ENCODE measurements around the gene FBH1. TPM values are rescaled to one million over a fixed set of nuclear protein-coding genes. Genes with fewer than 3 reads are reported as not detected.
A peak's percentile ranks its signal among the peaks of the same experiment; 100 is the strongest.

FBH1 gene
- total RNA-seq, 3 donors from 2014 or later, result 61.2 to 67.9 (median 62.7) TPM

- Mint-ChIP-seq H3K36me3 (ENCODE audit: insufficient read depth) (peaks cover 7% of the 10 kb centered on the region), H3K27me3 (ENCODE audit: low read depth) (no peaks in the 10 kb centered on the region), H3K9me3 (no peaks in the 10 kb centered on the region), H3K4me1 (ENCODE audit: low read depth) (peaks cover 47% of the 10 kb centered on the region), H3K4me3 (no peak overlapping the region)
- ATAC-seq, result no peak
- no peak for DNase-seq
Observed at GRCh38 chr10:5970527-5970926, 80.5 kb downstream of the FBH1 start.

GRCh38 chr10:5971315-5971832 is 81.3 kb downstream of the FBH1 start:
- ATAC-seq, result peak; percentile 42 to 51
- H3K4me3 Mint-ChIP-seq, result peak overlapping the region; percentile 51

GRCh38 chr10:5971886-5972285 is 81.8 kb downstream of the FBH1 start:
- Mint-ChIP-seq H3K9me3 (no peaks in the 10 kb centered on the region), H3K4me1 (ENCODE audit: low read depth) (peaks cover 52% of the 10 kb centered on the region), H3K36me3 (ENCODE audit: insufficient read depth) (peaks cover 7% of the 10 kb centered on the region), H3K4me3 (no peak overlapping the region), H3K27me3 (ENCODE audit: low read depth) (no peaks in the 10 kb centered on the region)
- ATAC-seq, result no peak
- no peak for DNase-seq

More at GRCh38 chr10:5971315-5971832, 81.3 kb downstream of the FBH1 start:
- H3K36me3 Mint-ChIP-seq (ENCODE audit: insufficient read depth), result peaks cover 7% of the 10 kb centered on the region
- no peaks in the 10 kb centered on the region for H3K9me3 Mint-ChIP-seq
- H3K4me1 Mint-ChIP-seq (ENCODE audit: low read depth), result peaks cover 52% of the 10 kb centered on the region
- DNase-seq, result no peak
- no peaks in the 10 kb centered on the region for H3K27me3 Mint-ChIP-seq (ENCODE audit: low read depth)

GRCh38 chr10:5973069-5973468 is 83.0 kb downstream of the FBH1 start:
- H3K27me3 Mint-ChIP-seq (ENCODE audit: low read depth), result no peaks in the 10 kb centered on the region
- peaks cover 4% of the 10 kb centered on the region for H3K36me3 Mint-ChIP-seq (ENCODE audit: insufficient read depth)

GRCh38 chr10:5975641-5976473 is 85.8 kb downstream of the FBH1 start:
- Mint-ChIP-seq H3K9me3 (no peaks in the 10 kb centered on the region), H3K4me1 (ENCODE audit: low read depth) (peaks cover 48% of the 10 kb centered on the region), H3K4me3 (peak overlapping the region; percentile 96), H3K36me3 (ENCODE audit: insufficient read depth) (peaks cover 2% of the 10 kb centered on the region), H3K27me3 (ENCODE audit: low read depth) (no peaks in the 10 kb centered on the region)
- ATAC-seq (peak; percentile 62 to 64), DNase-seq (peak; percentile 42)

More at GRCh38 chr10:5973069-5973468, 83.0 kb downstream of the FBH1 start:
- H3K4me1 Mint-ChIP-seq (ENCODE audit: low read depth), result peaks cover 52% of the 10 kb centered on the region
- no peaks in the 10 kb centered on the region for H3K9me3 Mint-ChIP-seq
- no peak for ATAC-seq
- no peak overlapping the region for H3K4me3 Mint-ChIP-seq
- DNase-seq, result no peak

GRCh38 chr10:5976512-5977470 is 86.7 kb downstream of the FBH1 start:
- peaks cover 39% of the 10 kb centered on the region for H3K4me1 Mint-ChIP-seq (ENCODE audit: low read depth)
- no peaks in the 10 kb centered on the region for H3K27me3 Mint-ChIP-seq (ENCODE audit: low read depth)
- peak overlapping the region; percentile 96 for H3K4me3 Mint-ChIP-seq
- peaks cover 2% of the 10 kb centered on the region for H3K36me3 Mint-ChIP-seq (ENCODE audit: insufficient read depth)
- H3K9me3 Mint-ChIP-seq, result no peaks in the 10 kb centered on the region
- DNase-seq (peak; percentile 38), ATAC-seq (peak; percentile 15 to 16)

GRCh38 chr10:5977471-5978229 is 87.6 kb downstream of the FBH1 start, which contains the start of gene IL15RA:
TSS of gene IL15RA (minus strand) at chr10:5977543. CDS start at chr10:5977492, 51 bp downstream.
- peak; percentile 89 for DNase-seq
- Mint-ChIP-seq H3K27me3 (ENCODE audit: low read depth) (no peaks in the 10 kb centered on the region), H3K36me3 (ENCODE audit: insufficient read depth) (peaks cover 2% of the 10 kb centered on the region), H3K9me3 (no peaks in the 10 kb centered on the region), H3K4me1 (ENCODE audit: low read depth) (peaks cover 32% of the 10 kb centered on the region), H3K4me3 (peak within 1 kb of the TSS; percentile 96)
- ATAC-seq, result peak; percentile 81 to 87

GRCh38 chr10:5978230-5978489 is 88.1 kb downstream of the FBH1 start:
- peak overlapping the region; percentile 87 for H3K4me3 Mint-ChIP-seq
- ATAC-seq (no peak), DNase-seq (no peak)
- peaks cover 27% of the 10 kb centered on the region for H3K4me1 Mint-ChIP-seq (ENCODE audit: low read depth)
- no peaks in the 10 kb centered on the region for H3K27me3 Mint-ChIP-seq (ENCODE audit: low read depth)
- no peaks in the 10 kb centered on the region for H3K9me3 Mint-ChIP-seq
- peaks cover 2% of the 10 kb centered on the region for H3K36me3 Mint-ChIP-seq (ENCODE audit: insufficient read depth)

- ATAC-seq, result no peak
- no peaks in the 10 kb centered on the region for H3K36me3 Mint-ChIP-seq (ENCODE audit: insufficient read depth)
- H3K27me3 Mint-ChIP-seq (ENCODE audit: low read depth), result no peaks in the 10 kb centered on the region
- no peaks in the 10 kb centered on the region for H3K9me3 Mint-ChIP-seq
- no peak for DNase-seq
- no peak overlapping the region for H3K4me3 Mint-ChIP-seq
- peaks cover 5% of the 10 kb centered on the region for H3K4me1 Mint-ChIP-seq (ENCODE audit: low read depth)
Observed at GRCh38 chr10:5981529-5981928, 91.5 kb downstream of the FBH1 start.

GRCh38 chr10:5983774-5984173 is 93.7 kb downstream of the FBH1 start:
- DNase-seq, result no peak
- Mint-ChIP-seq H3K4me3 (no peak overlapping the region), H3K27me3 (ENCODE audit: low read depth) (no peaks in the 10 kb centered on the region), H3K9me3 (no peaks in the 10 kb centered on the region), H3K4me1 (ENCODE audit: low read depth) (peaks cover 10% of the 10 kb centered on the region), H3K36me3 (ENCODE audit: insufficient read depth) (no peaks in the 10 kb centered on the region)
- no peak for ATAC-seq

GRCh38 chr10:5985029-5985428 is 95.0 kb downstream of the FBH1 start:
- no peak for ATAC-seq

More at GRCh38 chr10:5985029-5985428, 95.0 kb downstream of the FBH1 start:
- Mint-ChIP-seq H3K4me1 (ENCODE audit: low read depth) (peaks cover 9% of the 10 kb centered on the region), H3K9me3 (no peaks in the 10 kb centered on the region), H3K27me3 (ENCODE audit: low read depth) (no peaks in the 10 kb centered on the region), H3K36me3 (ENCODE audit: insufficient read depth) (no peaks in the 10 kb centered on the region), H3K4me3 (no peak overlapping the region)
- no peak for DNase-seq
